Spleen (tissue), 11 donors: ENCODE results near the gene FUT8. TPM values are rescaled to one million over a fixed set of nuclear protein-coding genes. Genes with fewer than 3 reads are reported as not detected.

ENCODE experiments used
- DNase-seq: peaks from one replicate; pipeline ENCODE4 v3.0.0-alpha.2; 2020
- H3K27ac ChIP-seq, 8 donors: fragments of 200-600 bp; sonication (generic) in 7 of 8; 1 replicate in 4 of 8; 2 replicates in 4 of 8; pipeline versions ENCODE4 v1.5.0 to v1.8.0; 2016 to 2021; ENCODE audit warnings: inconsistent platforms in 4 of 8, mild to moderate bottlenecking in 4 of 8, moderate library complexity in 1 of 8
- H3K27me3 ChIP-seq, 7 donors: fragments of 200-600 bp; sonication (generic) in 6 of 7; replicated peaks in 1 of 7; 1 replicate in 4 of 7; 2 replicates in 3 of 7; pipeline versions ENCODE4 v1.5.0 to v1.8.0; 2016 to 2021; ENCODE audit warnings: inconsistent platforms in 3 of 7, mild to moderate bottlenecking in 1 of 7
- H3K36me3 ChIP-seq, 6 donors: fragments of 200-600 bp; sonication (generic) in 5 of 6; 1 replicate in 4 of 6; 2 replicates in 2 of 6; pipeline versions ENCODE4 v1.5.0 to v1.8.0; 2016 to 2021; ENCODE audit warnings: inconsistent platforms in 2 of 6
- H3K4me1 ChIP-seq, 6 donors: fragments of 200-600 bp; sonication (generic) in 5 of 6; 1 replicate in 3 of 6; 2 replicates in 3 of 6; pipeline versions ENCODE4 v1.5.0 to v1.8.0; 2016 to 2021; ENCODE audit warnings: inconsistent platforms in 3 of 6
- H3K4me3 ChIP-seq, 8 donors: fragments of 200-600 bp; sonication (generic) in 7 of 8; 1 replicate in 4 of 8; 2 replicates in 4 of 8; pipeline versions ENCODE4 v1.5.0 to v1.8.0; 2016 to 2021; ENCODE audit warnings: inconsistent platforms in 4 of 8, mild to moderate bottlenecking in 4 of 8, moderate library complexity in 2 of 8
- H3K9me3 ChIP-seq, 8 donors: fragments of 200-600 bp; sonication (generic) in 7 of 8; 1 replicate in 4 of 8; 2 replicates in 4 of 8; pipeline versions ENCODE4 v1.5.0 to v1.8.0; 2016 to 2021; ENCODE audit warnings: inconsistent platforms in 4 of 8
- CTCF ChIP-seq, 11 experiments: fragments of 200-600 bp in 7 of 11; fragments of 450-650 bp in 4 of 11; sonication (generic) in 4 of 11; IDR thresholded peaks in 8 of 11; conservative IDR thresholded peaks in 3 of 11; 1 replicate in 7 of 11; 2 replicates in 4 of 11; pipeline versions ENCODE4 v1.4.0 to v1.8.0; 2016 to 2021; ENCODE audit warnings: antibody characterized with exemption in 11 of 11, inconsistent platforms in 4 of 11, mild to moderate bottlenecking in 1 of 11
- POLR2A ChIP-seq, 3 donors: fragments of 450-650 bp; IDR thresholded peaks; one replicate each; pipeline ENCODE4 v1.5.1; 2017; ENCODE audit warnings: antibody characterized with exemption in 3 of 3, mild to moderate bottlenecking in 1 of 3
- POLR2AphosphoS5 ChIP-seq, 3 donors: sonication (generic); formaldehyde crosslinking; IDR thresholded peaks; one replicate each; pipeline ENCODE4 v1.5.1; 2017; ENCODE audit warnings: antibody characterized with exemption in 3 of 3
- WGBS, 5 donors: extraction: QIAGEN DNeasy Blood & Tissue Kit in 3 of 5; methylation state at CpG; one replicate each; pipeline versions ENCODE4 v1.1.5 to v1.1.7; 2013 to 2018; 5-methylcytosine and 5-hydroxymethylcytosine counted together
- intact Hi-C: fragments of 100-400 bp; cut with DNase I; formaldehyde crosslinking; loops from one replicate; pipeline ENCODE4 v1.15.0; 2023; ENCODE audit warnings: low total_unique reads
- polyA plus RNA-seq, 3 donors: library from polyadenylated mRNA; stranded (reverse); fragments of 200-250 nt; gene quantifications; one replicate each; pipeline ENCODE4 v1.2.1, GENCODE V29; 2013
- total RNA-seq, 7 donors: library from RNA; depleted of rRNA in 3 of 7; stranded (reverse); fragments of >200 nt in 3 of 7; fragmentation: NEBNext Ultra II Directional in 4 of 7; extraction: Animal tissue kit (Norgen Biotek cat#: 25700) in 4 of 7; gene quantifications; one replicate each; pipeline versions ENCODE4 v1.1.0 to v1.2.1, GENCODE V29; 2016 to 2021
- donor health status: healthy with polysubstance abuse.
- donor health status: DM: no; HTN: no; CAD: no; lungs with moderate emphysema.
- donor health status: DM: no; HTN: no; CAD: no.
- donor health status: Bipolar disorder and iron deficiency.
- donor health status: healthy.
- donor health status: DM: no; HTN: no; CAD: no.
- donor health status: DM: yes; HTN: yes; CAD: no.

FUT8 gene
- total and polyA plus RNA-seq, 10 donors = 9.4 to 75.1 (median 53.0) TPM

- 92 to 98% (median 98%) methylated on average over 2 of the region's 2 CpGs for whole genome bisulfite sequencing, 5 donors
- intact Hi-C loops = no loop called here
Observed at GRCh38 chr14:65650826-65651225, 238.3 kb downstream of the FUT8 start.

GRCh38 chr14:65656554-65656953 is 244.0 kb downstream of the FUT8 start:
- no peak for DNase-seq
- H3K9me3 ChIP-seq = peaks cover 0 to 14% (median 0%) of the 10 kb centered on the region in 8 donors
- intact Hi-C loops = no loop called here
- 93 to 100% (median 98%) methylated on average over 2 of the region's 2 CpGs for WGBS, 5 donors
- H3K27ac ChIP-seq = no peak overlapping the region
- TF ChIP-seq POLR2A (IDR thresholded peaks at IDR 0.05) = no peak
- no peak for TF ChIP-seq POLR2AphosphoS5 (IDR thresholded peaks at IDR 0.05)
- no peaks in the 10 kb centered on the region for H3K4me1 ChIP-seq
- H3K27me3 ChIP-seq = no peaks in the 10 kb centered on the region
- H3K4me3 ChIP-seq = no peak overlapping the region
- H3K36me3 ChIP-seq = no peaks in the 10 kb centered on the region

More at GRCh38 chr14:65650826-65651225, 238.3 kb downstream of the FUT8 start:
- Histone ChIP-seq H3K36me3 (peaks cover 0 to 22% (median 3%) of the 10 kb centered on the region in 6 donors), H3K4me1 (no peaks in the 10 kb centered on the region), H3K4me3 (no peak overlapping the region), H3K27ac (no peak overlapping the region), H3K9me3 (peaks cover 0 to 12% (median 0%) of the 10 kb centered on the region in 8 donors), H3K27me3 (no peaks in the 10 kb centered on the region)
- TF ChIP-seq POLR2A (IDR thresholded peaks at IDR 0.05) (no peak), POLR2AphosphoS5 (IDR thresholded peaks at IDR 0.05) (no peak), CTCF (IDR thresholded peaks at IDR 0.05 in 8 of 11, conservative IDR thresholded peaks at IDR 0.05 in 3 of 11) (no peak)
- DNase-seq = no peak

- intact Hi-C loops = no loop called here
- TF ChIP-seq POLR2AphosphoS5 (IDR thresholded peaks at IDR 0.05) (no peak), POLR2A (IDR thresholded peaks at IDR 0.05) (no peak), CTCF (IDR thresholded peaks at IDR 0.05 in 8 of 11, conservative IDR thresholded peaks at IDR 0.05 in 3 of 11) (no peak)
- H3K36me3 ChIP-seq = no peaks in the 10 kb centered on the region
- H3K27me3 ChIP-seq = no peaks in the 10 kb centered on the region
- no peak for DNase-seq
- no peaks in the 10 kb centered on the region for H3K4me1 ChIP-seq
- no peak overlapping the region for H3K4me3 ChIP-seq
- H3K27ac ChIP-seq = no peak overlapping the region
- H3K9me3 ChIP-seq = peaks cover 0 to 14% (median 0%) of the 10 kb centered on the region in 8 donors
Observed at GRCh38 chr14:65658202-65658601, 245.7 kb downstream of the FUT8 start.

- Histone ChIP-seq H3K27ac (no peak overlapping the region), H3K4me1 (no peaks in the 10 kb centered on the region), H3K9me3 (no peaks in the 10 kb centered on the region), H3K27me3 (no peaks in the 10 kb centered on the region), H3K36me3 (no peaks in the 10 kb centered on the region), H3K4me3 (no peak overlapping the region)
- intact Hi-C loops = no loop called here
- DNase-seq = no peak
- 92 to 99% (median 96%) methylated on average over 3 of the region's 3 CpGs for WGBS, 5 donors
- TF ChIP-seq CTCF (IDR thresholded peaks at IDR 0.05 in 8 of 11, conservative IDR thresholded peaks at IDR 0.05 in 3 of 11) (no peak), POLR2AphosphoS5 (IDR thresholded peaks at IDR 0.05) (no peak), POLR2A (IDR thresholded peaks at IDR 0.05) (no peak)
Observed at GRCh38 chr14:65661865-65662264, 249.3 kb downstream of the FUT8 start.

- intact Hi-C loops = no loop called here
- no peak overlapping the region for H3K27ac ChIP-seq
- no peaks in the 10 kb centered on the region for H3K9me3 ChIP-seq
- H3K27me3 ChIP-seq = no peaks in the 10 kb centered on the region
- H3K4me3 ChIP-seq = no peak overlapping the region
- no peaks in the 10 kb centered on the region for H3K4me1 ChIP-seq
- no peak for TF ChIP-seq POLR2A (IDR thresholded peaks at IDR 0.05)
- TF ChIP-seq POLR2AphosphoS5 (IDR thresholded peaks at IDR 0.05) = no peak
- TF ChIP-seq CTCF (IDR thresholded peaks at IDR 0.05 in 8 of 11, conservative IDR thresholded peaks at IDR 0.05 in 3 of 11) = no peak
- no peak for DNase-seq
- H3K36me3 ChIP-seq = peaks cover 0 to 5% (median 4%) of the 10 kb centered on the region in 6 donors
Observed at GRCh38 chr14:65664436-65664835, 251.9 kb downstream of the FUT8 start.
